Stimulated activated CD4-positive, alpha-beta T cell treated with anti-CD3 and anti-CD28 coated beads, Interleukin-4, amount 100 ng/mL, for 4 hours (primary cell): ENCODE results near the gene RAF1.
A peak's percentile ranks its signal among the peaks of the same experiment; 100 is the strongest.
"Not testable (repeated sequence)": the region's sequence is repeated elsewhere in the genome, so short reads cannot be mapped to it uniquely, and the experiment has no call there.

Source experiments
- DNase-seq, 2 experiments: peaks; one replicate each; pipeline ENCODE4 v3.0.0-alpha.2; 2020

Gene RAF1

DNA sequence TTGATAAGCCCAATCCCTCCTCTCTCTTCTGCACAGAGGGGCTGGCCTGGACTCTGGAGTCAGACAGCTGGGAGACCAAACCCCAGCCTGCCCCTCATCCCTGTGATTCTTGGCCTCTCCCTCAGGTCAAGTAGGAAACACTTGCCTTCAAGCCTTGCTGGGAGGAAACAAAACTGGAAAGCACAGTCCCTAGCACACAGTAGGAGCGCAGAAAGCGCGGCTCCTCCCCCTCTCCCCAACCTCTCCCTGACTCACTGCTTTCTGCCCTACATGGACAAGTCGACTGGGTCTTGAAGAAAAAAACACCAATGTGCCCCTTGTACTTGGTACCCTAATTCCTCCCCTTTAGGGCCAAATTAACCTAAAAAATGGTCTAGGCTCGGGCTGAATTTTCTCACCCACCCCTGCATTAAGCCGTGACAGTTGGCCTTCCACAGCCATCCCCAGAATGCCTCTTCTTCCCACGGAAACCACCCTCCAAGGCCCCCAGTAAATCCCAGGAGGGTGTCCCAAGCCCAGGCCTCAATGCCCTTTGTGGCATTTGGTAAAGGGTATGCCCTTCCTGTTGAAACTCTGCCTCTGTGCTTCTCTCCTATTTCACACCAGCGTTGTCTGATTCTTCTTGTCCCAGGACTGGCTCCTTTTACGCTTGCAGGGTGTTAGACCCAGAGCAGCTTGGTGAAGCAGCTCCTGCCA lies 11.3 kb upstream of the RAF1 start:
- no peak for DNase-seq

DNA sequence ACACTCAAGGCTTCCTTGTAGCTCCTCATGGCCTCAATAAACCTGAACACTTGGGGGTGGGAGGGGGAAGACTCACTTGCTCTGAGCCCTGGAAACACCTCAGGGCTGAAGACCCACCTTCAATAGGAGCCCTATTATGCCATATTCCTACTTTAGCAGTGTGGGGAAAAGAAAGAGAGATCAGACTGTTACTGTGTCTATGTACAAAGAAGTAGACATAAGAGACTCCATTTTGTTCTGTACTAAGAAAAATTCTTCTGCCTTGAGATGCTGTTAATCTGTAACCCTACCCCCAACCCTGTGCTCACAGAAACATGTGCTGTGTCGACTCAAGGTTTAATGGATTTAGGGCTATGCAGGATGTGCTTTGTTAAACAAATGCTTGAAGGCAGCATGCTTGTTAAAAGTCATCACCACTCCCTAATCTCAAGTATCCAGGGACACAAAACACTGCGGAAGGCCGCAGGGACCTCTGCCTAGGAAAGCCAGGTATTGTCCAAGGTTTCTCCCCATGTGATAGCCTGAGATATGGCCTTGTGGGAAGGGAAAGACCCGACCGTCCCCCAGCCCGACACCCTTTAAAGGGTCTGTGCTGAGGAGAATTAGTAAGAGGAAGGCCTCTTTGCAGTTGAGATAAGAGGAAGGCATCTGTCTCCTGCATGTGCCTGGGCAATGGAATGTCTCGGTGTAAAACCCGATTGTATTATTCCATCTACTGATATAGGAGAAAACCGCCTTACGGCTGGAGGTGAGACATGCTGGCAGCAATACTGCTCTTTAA lies 10.2 kb upstream of the RAF1 start:
- DNase-seq: not testable (repeated sequence)

DNA sequence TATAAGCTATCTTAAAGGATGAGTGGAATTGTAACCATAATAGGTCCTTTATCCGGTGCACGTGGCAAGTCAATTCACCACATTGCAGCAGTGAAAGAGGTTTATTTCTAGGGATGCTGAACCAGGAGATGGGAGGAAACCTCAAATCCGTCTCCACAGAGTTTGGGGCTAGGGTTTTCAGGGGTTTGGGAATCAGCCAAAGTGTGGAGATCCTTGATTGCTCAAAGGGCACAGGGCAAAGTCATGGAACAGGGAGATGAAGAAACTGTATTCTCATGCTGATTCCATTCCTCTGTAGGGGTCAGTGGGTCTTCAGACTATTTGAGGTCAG lies 7.2 kb upstream of the RAF1 start:
- no peak for DNase-seq

DNA sequence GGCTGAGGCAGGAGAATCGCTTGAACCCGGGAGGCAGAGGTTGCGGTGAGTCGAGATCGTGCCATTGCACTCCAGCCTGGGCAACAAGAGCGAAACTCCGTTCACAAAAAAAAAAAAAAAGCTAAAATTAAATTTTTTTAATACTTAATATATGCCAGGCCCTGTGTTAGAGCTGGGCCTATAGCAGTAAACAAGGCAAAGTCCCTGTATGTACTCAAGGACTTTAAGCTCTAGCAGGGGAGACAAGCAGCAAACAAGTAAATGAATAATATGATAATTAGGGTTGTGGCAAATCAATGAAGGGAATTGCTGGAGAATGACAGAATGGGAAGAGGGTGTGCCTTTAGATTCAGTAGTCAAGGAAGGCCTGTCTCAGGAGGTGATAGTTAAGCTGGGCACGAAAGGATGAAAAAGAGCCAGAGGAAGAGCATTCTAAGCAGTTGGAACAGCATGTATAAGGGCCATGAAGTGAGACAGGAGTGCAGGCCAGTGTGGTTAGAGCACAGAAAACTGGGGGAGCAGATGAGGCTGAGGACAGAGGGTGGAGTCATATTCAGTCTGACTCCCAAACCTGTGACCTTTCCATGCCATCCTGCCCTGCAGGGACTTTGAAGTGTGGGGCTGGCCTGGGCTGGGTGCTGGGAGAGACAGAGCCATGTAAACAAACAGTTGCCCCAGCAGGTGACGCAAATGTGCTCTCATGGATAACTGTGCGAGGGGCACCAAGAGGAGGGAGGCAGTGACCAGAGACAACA lies 6.6 kb upstream of the RAF1 start:
- DNase-seq: no peak

DNA sequence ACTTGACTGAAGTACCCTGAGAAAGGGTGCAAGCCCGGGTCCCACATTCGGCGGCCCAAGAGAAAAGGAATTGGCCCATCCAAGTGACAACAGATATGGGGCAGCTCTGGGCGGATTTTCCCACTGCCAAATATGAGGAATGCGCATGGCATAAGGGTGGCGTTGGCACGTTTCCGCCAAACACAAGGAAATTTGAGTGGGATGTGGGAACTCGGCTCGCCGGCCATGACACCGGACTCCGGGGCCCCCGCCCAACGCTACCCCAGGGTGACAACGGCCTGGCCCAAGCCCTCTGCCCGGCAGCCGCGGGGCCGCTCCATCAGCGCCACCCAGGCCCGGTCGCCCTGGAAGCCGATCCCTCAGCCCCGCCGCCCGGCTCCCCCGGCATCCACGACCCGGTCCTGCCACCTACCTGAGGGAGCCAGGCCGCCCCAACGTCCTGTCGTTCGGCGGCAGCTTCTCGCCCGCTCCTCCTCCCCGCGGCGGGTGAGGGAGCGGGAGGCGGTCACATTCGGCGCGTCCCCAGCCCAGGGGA lies 449 bp downstream of the RAF1 start:
- DNase-seq: peak in 1 of 2 experiments; percentile 48

DNA sequence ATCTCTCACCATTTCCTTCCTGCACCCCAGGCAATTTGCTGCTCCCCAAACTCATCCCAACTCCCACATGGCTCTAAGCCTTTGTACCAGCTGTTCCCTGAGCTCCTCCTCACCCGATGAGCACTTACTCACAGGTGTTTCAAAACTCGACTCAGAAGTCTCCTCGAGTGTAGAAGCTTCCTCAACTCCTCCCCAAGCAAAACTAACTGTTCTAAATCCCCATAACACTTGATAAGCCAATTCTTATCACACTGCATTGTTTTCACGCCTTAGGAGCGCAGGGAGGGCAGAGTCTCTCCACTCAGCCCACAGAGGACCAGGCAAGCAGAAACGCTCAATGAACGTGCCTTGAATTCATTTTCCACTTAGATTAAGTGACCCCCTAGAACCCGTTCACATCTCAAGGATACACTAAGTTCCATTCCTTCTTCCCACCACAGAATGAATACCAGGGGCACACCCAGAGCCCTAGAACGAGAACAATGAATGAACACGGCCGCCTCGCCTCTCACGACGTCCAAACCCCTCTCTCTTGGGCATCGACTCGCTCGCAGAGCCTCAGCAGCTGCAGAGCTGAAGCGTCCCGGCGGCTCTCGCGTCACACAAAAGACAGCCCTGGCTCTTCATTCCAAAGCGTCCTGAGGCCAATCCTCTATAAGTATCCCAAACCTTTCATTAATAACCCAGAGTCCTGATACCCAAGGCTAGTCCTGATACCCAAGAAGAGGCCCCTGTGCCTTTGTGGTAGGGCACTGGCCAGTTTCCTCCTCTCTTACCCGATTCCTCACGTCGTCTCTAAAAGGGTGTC lies 1.1 kb downstream of the RAF1 start:
- peak; percentile 9 to 19 for DNase-seq

DNA sequence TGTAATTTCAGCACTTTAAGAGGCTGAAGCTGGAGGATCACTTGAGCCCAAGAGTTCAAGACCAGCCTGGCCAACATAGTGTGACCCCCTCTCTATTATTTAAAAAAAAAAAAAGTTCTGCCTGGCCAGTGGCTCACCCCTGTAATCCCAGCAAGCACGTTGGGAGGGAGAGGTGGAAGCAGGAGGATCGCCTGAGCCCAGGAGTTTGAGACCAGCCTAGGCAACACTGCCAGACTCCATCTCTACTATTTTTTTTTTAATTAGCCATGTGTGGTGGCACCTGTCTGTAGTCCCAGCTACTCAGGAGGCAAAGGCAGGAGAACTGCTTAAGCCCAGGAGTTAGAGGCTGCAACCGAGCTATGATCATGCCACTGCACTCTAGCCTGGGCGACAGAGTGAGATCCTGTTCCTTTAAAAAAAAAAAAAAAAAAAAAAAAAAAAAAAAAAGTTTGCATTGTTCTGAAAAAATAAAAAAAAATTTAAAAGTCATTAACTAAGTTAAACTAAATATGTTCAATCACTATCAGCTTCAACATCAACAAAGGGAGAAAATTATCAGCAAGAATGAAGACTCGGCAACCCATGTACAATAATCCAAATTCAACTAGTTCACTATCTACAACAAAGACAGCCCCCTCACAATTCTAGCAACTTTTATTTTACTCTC lies 1.9 kb downstream of the RAF1 start:
- no peak for DNase-seq

DNA sequence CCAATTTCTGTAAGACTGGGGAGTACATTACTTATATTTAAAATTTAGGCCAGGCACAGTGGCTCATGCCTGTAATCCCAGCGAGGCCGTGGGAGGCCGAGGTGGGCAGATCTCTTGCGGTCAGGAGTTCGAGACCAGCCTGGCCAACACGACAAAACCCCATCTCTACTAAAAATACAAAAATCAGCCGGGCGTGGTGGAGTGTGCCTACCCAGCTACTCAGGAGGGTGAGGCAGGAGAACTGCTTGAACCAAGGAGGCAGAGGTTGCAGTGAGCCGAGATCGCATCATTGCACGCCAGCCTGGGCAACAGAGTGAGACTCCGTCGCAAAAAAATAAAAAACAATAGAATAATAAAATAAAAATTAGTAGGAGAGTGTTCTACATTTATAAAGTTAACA lies 2.5 kb downstream of the RAF1 start:
- not testable (repeated sequence) for DNase-seq

DNA sequence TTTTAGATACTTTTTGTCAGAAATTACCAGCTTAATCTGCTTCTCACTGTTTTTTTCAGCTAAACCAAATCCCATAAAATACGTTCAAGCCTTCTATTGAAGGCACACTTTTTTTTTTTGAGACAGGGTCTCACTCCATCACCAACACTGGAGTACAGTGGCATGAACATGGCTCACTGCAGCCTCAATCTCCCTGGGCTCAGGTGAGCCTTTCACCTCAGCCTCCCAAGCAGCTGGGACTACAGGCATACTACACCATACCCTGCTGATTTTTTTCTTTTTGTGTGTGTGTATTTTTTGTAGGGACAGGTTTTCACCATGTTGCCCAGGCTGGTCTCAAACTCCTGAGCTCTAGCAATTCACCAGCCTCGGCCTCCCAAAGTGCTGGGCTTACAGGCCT lies 3.7 kb downstream of the RAF1 start:
- DNase-seq: no peak

DNA sequence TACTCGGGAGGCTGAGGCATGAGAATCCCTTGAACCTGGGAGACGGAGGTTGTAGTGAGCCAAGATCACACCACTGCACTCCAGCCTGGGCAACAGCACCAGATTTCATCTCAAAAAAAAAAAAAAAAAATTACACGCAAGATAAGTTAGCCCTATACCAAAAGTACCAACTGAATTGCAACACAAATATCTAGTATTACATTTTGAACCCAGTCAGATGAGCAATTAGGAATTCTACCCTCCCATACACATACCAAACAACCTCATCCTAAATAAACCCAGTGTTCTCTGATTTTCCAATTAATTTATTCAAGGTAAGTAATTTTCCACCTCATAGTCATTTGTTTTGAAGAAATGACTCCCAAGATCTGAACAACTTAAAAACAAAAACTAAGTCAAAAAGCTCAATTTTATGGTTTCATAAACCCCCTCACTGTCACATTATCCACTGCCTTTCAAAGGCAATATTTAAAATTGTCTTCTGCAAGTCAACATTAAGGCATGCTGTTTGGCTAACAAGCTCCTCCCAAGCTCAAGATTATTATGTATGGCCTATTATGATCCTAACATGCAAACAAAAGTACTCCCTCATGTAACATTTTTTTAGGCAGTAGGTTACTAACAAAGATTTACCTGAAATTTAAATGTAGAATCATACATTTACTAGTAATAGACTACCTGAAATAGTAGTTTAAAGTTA lies 4.5 kb downstream of the RAF1 start:
- DNase-seq: no peak

DNA sequence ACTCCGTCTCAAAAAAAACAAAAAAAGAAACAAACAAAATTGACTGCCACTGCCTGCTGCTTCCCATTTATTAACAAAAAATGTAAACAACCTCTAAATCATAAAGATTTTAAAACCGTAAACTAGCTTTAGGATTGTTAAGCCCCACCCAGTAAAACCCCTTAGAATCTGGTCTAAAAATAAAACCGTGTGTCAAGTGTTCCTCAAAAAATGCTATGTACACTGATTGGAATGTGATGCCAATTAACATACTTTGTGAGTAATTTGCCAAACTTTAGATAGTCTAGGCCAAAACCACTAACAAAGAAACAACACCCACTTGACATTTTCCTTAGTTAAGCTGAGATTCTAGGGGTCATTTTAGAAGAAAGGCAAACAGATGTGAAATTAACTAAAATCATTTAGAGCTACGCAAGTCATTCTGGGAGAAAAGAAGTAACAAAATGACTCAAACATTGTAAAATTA lies 5.3 kb downstream of the RAF1 start:
- no peak for DNase-seq

DNA sequence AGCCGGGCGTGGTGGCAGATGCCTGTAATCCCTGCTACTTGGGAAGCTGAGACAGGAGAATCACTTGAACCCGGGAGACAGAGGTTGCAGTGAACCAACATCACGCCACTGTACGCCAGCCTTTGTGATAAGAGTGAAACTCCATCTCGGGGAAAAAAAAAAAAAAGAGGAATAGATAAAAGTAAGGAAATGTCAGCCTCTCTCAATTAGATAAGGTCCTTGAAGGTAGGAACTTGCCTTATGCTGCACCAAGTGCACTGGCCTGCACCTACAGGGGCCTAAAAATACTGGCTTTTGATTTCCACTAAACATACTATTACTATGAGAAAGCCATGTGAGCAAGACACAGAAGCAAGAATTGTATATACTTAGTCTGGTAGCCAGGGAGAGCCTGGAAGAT lies 7.1 kb downstream of the RAF1 start:
- no peak for DNase-seq

DNA sequence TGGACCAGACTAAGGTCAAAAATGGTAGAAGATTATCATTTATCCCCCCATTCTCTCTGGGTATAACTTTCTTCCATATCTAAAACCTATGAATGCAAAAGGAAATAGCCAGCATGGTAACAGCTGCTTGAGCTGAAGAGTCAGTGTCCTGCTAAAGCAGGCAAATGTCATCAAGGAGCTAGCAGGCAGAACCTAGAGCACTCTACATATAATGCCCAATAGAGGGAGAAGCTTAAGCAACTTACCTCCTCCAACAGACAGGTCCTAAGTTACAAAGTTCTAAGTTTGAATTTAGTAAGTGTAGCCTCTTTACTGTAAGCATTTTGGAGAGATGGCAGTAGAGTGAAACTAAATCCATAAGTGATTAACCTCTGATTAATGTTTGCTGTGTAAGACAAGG lies 7.7 kb downstream of the RAF1 start:
- DNase-seq: no peak

DNA sequence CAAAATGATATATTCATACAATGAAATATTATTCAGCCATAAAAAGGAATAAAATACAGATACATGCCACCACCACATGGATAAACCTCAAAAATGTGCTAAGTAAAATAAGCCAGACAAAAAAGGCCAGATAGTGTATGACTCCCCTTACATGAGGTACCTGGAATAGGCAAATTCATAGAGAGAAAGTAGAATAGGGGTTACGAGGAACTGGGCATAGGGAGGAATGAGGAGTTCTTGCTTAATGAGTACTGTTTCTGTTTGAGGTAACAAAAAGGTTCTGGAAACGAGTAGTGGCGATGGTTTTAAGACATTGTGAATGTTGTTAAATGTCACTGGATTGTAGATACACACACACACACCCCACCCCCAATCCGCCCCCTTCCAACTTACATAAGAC lies 8.2 kb downstream of the RAF1 start:
- DNase-seq: no peak

DNA sequence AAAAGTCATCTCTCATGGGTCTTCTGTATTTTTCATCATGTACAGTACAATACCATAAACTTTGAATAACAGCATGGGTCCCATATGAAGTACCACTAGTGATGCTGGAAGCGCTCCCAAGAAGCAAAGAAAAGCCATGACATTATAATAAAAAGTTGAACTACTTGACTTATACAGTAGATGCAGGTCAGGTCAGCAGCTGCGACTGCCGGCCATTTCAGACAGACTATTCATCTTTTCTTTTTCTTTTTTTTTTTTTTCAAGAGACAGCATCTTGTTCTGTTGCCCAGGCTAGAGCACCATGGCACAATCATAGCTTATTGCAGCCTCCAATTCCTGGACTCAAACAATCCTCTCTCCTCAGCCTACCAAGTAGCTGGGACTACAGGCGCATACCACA lies 10.2 kb downstream of the RAF1 start:
- DNase-seq: no peak

DNA sequence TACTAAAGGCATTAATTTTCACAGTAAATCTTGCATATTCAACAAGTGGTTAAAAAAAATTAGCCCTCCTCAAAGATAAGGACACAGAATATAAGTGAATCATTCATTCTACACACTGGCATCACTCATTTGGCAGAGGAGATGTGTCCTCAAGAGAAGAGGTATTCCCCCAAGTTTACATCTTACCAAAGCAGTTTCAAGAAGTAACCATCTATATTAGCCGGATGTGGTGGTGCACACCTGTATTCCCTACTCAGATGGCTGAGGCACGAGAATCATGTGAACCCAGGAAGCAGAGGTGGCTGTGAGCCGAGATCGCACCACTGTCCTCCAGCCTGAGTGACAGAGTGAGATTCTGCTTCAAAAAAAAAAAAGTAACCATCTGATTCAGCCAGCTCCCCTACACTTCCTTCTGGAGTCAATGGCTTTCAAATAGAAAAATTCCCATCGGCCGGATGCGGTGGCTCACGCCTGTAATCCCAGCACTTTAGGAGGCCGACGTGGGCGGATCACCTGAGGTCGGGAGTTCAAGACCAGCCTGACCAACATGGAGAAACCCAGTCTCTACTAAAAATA lies 15.4 kb downstream of the RAF1 start:
- DNase-seq: no peak

DNA sequence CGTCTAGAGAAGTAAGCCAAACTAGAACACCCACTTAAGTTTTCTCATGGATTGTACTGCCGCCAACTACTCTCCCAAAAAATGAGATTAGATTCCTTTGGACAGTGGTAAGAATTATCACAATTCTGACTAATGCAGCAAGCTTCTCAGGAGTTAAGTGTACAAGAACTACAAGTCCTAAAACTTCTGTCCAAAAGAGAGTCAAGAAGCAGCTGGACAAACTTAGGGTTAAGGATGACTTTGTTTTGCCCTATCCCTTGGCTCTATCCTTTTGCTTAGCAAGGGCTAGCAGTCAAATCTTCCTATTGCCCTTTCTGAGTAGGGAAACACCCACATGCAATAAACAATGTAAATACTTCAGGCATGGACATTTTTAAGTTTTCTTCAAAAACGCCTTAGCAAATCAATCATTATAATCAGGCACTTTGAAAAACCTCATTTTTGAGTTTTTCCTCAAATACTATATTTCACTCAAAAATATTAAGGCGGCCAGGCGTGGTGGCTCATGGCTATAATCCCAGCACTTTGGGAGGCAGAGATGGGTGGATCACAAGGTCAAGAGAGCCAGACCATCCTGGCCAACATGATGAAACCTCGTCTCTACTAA lies 19.5 kb downstream of the RAF1 start:
- DNase-seq: no peak

DNA sequence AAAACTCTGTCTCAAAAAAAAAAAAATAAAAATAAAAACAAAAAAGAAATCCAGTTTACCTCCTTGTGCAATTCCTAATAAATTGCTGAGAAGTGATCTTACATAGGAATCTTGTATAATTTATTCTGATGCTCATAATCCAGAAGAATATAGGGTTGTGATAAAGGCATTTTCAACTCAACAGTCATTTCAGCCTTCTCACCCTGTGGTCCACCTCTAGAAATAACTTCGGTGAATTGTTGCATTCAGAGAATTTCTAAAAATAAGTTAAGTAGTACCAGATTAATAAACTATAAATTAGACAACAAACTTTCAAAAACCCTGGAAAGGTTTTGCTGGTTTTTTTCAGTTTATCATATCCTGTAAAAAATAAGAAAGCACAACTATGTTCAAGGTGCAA lies 20.2 kb downstream of the RAF1 start:
- DNase-seq: no peak

DNA sequence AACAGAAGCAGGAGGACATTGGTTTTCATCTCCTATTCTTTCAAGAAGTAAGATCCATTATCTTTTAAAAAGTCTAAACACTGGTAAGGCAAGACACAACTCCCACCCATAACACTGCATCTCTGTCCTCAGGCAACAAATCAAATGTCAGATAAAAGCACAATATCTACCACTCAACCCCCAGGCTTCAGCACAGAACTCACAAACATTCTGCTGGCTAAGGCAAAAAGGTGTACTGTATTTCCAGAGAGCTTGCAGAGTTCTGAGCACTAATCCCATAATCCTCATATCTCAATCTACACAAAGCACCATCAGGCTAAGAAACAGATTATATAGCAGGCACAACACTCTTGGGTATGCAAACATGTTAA lies 20.9 kb downstream of the RAF1 start:
- no peak for DNase-seq

DNA sequence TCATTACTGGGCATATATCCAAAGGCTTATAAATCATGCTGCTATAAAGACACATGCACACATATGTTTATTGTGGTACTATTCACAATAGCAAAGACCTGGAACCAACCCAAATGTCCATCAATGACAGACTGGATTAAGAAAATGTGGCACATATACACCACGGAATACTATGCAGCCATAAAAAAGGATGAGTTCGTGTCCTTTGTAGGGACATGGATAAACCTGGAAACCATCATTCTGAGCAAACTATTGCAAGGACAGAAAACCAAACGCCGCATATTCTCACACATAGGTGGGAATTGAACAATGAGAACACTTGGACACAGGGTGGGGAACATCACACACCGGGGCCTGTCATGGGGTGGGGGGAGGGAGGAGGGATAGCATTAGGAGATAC lies 23.1 kb downstream of the RAF1 start:
- not testable (repeated sequence) for DNase-seq

DNA sequence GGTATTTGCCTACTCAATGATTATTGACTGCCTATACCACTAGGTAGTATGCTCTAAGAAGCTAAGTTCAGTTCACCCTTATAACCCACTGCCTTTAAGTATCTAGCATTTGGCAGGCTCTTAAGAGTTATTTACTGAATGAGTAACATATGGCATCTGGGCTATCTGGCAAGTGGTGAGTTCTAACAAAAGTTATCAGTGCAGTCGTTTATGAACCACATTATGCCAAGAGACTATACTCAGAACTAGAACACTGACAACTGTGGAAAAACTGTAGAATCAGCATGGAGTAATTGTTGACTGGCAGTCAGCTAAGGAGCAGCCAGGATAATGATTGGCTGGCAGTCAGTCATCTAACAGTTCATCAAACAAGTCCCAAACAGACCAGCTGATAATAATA lies 25.8 kb downstream of the RAF1 start:
- no peak for DNase-seq
